GM12891 (cell line): ENCODE measurements around the gene DCAF8.

Experiments used
- DNase-seq: peaks from one replicate; pipeline ENCODE4 v3.0.0; 2011; ENCODE audit warnings: low spot score; ENCODE audit not compliant: insufficient read length
- FAIRE-seq: peaks from 2 replicates; lab custom pipeline; 2011; peaks lifted over from hg19 to GRCh38; lab: Jason Lieb, UNC
- PAX5 ChIP-seq: IDR thresholded peaks from 2 replicates; pipeline ENCODE4 v1.6.1; 2011; ENCODE audit warnings: low read length, moderate library complexity, mild to moderate bottlenecking; ENCODE audit not compliant: insufficient read depth, severe bottlenecking
- POLR2A ChIP-seq: IDR thresholded peaks from 2 replicates; pipeline ENCODE4 v1.6.1; 2011; ENCODE audit warnings: low read depth, low read length, control low read depth
- POLR2AphosphoS5 ChIP-seq: IDR thresholded peaks from 2 replicates; pipeline ENCODE4 v1.6.1; 2011; ENCODE audit warnings: low read depth, low read length, control low read depth
- POU2F2 ChIP-seq: IDR thresholded peaks from 2 replicates; pipeline ENCODE4 v1.6.1; 2011; ENCODE audit warnings: low read depth, mild to moderate bottlenecking, control low read depth, low read length, moderate library complexity
- SPI1 ChIP-seq: IDR thresholded peaks from 2 replicates; pipeline ENCODE4 v1.6.1; 2011; ENCODE audit warnings: low read depth, low read length, control low read depth
- TAF1 ChIP-seq: IDR thresholded peaks from 2 replicates; pipeline ENCODE4 v1.6.1; 2011; ENCODE audit warnings: low read depth, low read length, control low read depth

Gene DCAF8

GRCh38 chr1:160206421-160207117 is 55.8 kb downstream of the DCAF8 start:
- FAIRE-seq (peak; percentile 56), DNase-seq (no peak)
- TF ChIP-seq TAF1 (no peak), POU2F2 (peak; percentile 50; the same call in 1 of the 2 replicates), SPI1 (peak; percentile 86)

- peak; percentile 80 for FAIRE-seq
- DNase-seq, result peak; percentile 56
- TF ChIP-seq PAX5 (no peak), POU2F2 (no peak), TAF1 (no peak), SPI1 (no peak), POLR2AphosphoS5 (no peak), POLR2A (no peak)
These were observed 56.3 kb downstream of the DCAF8 start for GRCh38 chr1:160206036-160206389.

- DNase-seq (peak; percentile 84), FAIRE-seq (no peak)
- TF ChIP-seq POU2F2 (no peak), PAX5 (no peak), SPI1 (no peak), POLR2AphosphoS5 (no peak), TAF1 (no peak), POLR2A (no peak)
These were observed 56.9 kb downstream of the DCAF8 start, which contains the start of gene PEA15 for GRCh38 chr1:160205242-160206035. Gene PEA15, plus strand, starts transcription at chr1:160205384. Its CDS starts 6,161 bp downstream, at chr1:160211545.

- peak; percentile 33 for DNase-seq
- FAIRE-seq, result peak; percentile 90
- TF ChIP-seq SPI1 (peak; percentile 95), POLR2AphosphoS5 (no peak)
These were observed 57.7 kb downstream of the DCAF8 start for GRCh38 chr1:160204526-160205241.

GRCh38 chr1:160200786-160201185 is 61.6 kb downstream of the DCAF8 start:
- TF ChIP-seq POLR2AphosphoS5 (no peak), TAF1 (no peak), SPI1 (no peak), POU2F2 (no peak), POLR2A (no peak), PAX5 (no peak)
- FAIRE-seq (no peak), DNase-seq (no peak)

GRCh38 chr1:160197231-160197630 is 65.1 kb downstream of the DCAF8 start:
- TF ChIP-seq POLR2AphosphoS5 (no peak), SPI1 (no peak), POLR2A (no peak), POU2F2 (no peak), PAX5 (no peak), TAF1 (no peak)
- FAIRE-seq (no peak), DNase-seq (no peak)

GRCh38 chr1:160196143-160196542 is 66.2 kb downstream of the DCAF8 start:
- no peak for FAIRE-seq
- DNase-seq, result no peak
- TF ChIP-seq PAX5, result no peak
- no peak for TF ChIP-seq TAF1
- TF ChIP-seq POU2F2, result no peak
- TF ChIP-seq POLR2AphosphoS5, result no peak
- no peak for TF ChIP-seq POLR2A

GRCh38 chr1:160194737-160195059 is 67.7 kb downstream of the DCAF8 start:
- FAIRE-seq (no peak), DNase-seq (no peak)
- TF ChIP-seq POU2F2, result no peak
- TF ChIP-seq PAX5, result no peak
- no peak for TF ChIP-seq POLR2A
- TF ChIP-seq TAF1, result no peak
- TF ChIP-seq POLR2AphosphoS5, result no peak
- TF ChIP-seq SPI1, result no peak

GRCh38 chr1:160193832-160194736 is 68.3 kb downstream of the DCAF8 start:
- FAIRE-seq (peak; percentile 87), DNase-seq (no peak)
- TF ChIP-seq SPI1 (no peak), POU2F2 (no peak)
